KG1 (cell line): ENCODE data around the gene SF3B4.

Experiments
- DNase-seq: peaks from one replicate; lab custom pipeline; 2025; lab: John Stamatoyannopoulos, UW

SF3B4 gene

DNA sequence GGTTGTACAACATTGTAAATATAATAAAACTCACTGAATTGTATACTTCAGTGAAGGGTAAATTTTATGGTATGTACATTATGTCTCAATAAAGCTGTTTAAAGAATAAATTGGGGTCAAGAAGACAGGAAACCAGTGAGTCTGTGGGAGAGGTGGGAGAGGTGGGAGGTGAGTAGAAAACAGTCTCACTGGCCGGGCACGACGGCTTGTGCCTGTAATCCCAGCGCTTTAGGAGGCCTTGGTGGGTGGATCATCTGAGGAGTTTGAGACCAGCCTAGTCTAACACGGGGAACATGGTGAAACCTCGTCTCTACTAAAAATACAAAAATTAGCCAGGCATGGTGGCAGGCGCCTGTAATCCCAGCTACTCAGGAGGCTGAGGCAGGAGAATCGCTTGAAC is 4.9 kb upstream of the SF3B4 start:
- DNase-seq: no peak

DNA sequence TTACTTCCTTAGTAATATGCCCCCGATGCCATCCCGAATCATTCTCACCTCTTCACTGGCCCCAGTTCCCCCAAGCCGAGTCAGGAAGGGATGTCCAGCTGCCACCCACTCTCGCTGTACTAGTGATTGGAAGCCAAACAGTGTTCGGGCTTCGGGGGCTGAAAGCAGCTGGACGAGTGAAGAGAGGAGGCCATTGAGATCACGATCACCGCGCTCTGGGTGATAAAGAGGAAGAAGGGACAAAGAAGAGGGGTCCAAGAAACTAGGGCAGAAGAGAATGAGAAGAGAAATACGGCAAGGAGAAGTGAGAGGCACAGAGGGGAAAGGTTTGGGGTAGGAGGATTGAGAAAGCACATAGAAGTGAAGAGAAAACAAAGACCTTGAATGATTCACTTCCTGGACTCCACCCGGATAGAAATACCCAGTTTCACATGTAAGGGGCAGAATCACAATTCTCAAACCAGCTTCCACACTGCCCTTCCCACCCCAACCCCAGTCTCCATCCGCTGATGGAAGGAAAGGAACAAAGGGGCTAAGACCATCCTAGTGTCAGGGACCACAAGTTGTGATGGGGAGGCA is 3.7 kb upstream of the SF3B4 start:
- no peak for DNase-seq

- no peak for DNase-seq
Observed at GRCh38 chr1:149929856-149930255, 2.3 kb upstream of the SF3B4 start.

DNA sequence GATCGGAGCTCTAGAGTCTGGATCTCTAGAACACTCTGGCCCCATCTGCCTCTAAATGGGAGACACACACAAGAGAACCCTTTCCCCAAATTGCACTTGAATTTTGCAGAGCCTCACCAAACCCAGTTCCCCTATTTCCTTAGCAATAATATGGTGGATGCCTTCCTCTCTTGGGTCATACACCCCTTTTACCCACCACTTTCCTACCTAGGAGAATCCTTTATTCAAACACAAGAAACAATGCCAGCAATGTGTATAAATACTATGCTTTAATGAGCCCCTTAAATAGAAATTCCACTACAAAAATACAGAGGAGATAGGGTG is 760 bp upstream of the SF3B4 start:
- no peak for DNase-seq

DNA sequence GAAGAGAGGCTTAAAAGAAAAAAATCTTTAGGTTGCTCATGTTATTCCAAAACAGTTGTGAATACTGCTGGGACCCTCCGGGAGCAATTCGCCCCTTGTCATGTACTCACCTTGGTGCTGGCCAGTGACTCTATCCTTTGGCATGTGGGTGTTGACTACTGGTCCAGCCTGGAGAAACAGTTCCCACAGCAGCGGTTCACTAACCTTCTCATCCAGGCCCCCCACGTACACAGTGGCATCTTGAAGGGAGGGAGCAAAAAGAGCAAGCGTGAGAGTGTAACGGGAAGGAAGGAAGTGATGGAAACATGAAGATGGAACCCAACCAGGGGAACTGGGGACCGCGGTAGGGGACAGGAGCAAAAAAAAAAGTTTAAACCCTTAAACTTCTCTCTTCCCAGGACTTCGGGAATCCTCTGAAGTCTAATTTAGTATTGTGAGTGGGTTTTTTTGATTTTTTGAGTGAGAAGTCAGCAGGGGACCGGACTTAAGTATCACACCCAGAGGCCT is 494 bp downstream of the SF3B4 start:
- DNase-seq: no peak

DNA sequence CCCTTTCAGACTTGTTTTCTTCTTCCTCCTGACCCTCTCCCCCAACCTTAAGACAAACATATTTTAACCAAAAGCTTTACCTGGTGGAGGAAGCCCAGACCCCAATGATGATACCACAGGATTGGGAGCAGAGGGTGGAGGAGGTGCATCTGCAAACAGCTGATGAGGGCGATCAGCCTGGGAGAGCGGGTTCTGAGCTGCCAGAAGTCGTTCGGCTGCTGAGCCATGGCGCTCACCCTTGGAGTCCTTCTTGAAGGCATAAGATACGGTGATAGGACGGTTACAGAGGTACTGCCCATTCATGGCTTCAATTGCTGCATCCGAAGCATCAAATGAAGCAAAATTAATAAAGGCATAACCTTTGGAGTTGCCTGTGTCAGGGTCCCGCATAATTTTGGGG is 1.3 kb downstream of the SF3B4 start:
- DNase-seq: no peak

GRCh38 chr1:149925751-149926150 is 1.9 kb downstream of the SF3B4 start:
- no peak for DNase-seq

- no peak for DNase-seq
Observed at GRCh38 chr1:149925345-149925744, 2.3 kb downstream of the SF3B4 start.

DNA sequence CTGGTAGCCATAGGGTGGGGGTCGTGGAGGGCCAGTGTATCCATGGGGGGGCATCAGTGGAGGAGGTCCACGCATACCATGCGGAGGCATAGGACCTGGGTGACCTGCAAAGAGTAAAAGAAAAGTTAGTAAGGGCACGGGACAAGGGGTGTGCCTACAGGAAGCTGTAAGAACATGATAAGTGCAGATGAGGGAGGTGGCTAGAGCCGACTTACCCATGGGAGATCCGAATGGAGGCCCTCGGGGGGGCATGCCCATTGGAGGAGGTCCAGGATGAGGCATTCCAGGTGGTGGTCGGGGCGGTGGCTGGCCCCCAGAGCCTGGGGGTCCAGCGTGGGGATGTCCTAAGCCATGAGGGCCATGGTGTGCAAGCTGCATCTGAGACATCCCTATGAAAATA is 4.0 kb downstream of the SF3B4 start:
- no peak for DNase-seq

DNA sequence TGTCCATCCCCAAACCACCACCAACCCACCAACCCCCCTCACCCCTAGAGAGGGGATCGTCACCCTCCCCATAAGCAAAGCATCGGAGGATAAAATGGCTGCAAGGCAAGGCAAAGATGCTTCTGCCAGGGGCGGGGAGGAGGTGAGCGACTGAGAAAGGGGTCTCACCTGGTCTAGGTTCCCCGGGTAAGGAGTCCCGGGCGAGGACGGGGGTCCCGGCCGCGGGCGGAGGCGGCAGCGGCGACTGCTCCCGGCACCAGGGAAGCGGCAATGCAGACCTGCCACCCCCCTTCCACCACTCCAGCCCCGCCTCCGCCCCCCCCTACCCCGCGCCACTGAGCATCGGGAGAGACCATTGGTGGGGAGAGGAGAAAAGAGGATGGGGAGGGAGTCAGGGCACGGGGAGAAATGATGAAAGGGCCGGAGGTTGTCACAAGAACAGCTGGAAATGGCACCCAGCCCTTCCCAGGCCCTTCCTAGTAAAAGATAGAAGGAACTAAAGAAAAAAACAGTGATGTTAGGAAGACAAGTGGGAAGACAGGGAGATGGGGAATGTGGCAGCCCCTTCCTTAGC is 9.9 kb downstream of the SF3B4 start, which contains the start of gene SV2A:
SV2A (minus strand) TSS at position 274 of the 574 bp plus-strand sequence. CDS start 4,004 bp downstream, outside the sequence.
- DNase-seq: no peak

DNA sequence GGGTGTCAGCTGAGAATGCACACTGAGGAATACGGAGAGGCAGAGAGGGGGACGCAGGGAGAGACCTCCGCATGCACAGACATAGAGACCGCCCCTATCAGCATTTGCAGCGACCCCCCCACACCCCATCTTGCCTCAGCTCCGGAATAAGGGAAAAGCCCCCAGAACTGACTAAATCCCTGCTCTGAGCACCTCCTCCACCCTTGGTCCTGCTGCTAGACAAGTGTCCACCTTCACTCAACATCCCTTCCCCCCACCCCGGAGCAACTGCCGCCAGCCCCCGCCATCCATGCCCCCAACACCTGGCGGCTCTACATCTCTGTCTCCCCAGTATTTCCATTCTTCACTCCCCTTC is 10.7 kb downstream of the SF3B4 start:
- DNase-seq: no peak

GRCh38 chr1:149916193-149916897 is 11.3 kb downstream of the SF3B4 start:
- DNase-seq: no peak

DNA sequence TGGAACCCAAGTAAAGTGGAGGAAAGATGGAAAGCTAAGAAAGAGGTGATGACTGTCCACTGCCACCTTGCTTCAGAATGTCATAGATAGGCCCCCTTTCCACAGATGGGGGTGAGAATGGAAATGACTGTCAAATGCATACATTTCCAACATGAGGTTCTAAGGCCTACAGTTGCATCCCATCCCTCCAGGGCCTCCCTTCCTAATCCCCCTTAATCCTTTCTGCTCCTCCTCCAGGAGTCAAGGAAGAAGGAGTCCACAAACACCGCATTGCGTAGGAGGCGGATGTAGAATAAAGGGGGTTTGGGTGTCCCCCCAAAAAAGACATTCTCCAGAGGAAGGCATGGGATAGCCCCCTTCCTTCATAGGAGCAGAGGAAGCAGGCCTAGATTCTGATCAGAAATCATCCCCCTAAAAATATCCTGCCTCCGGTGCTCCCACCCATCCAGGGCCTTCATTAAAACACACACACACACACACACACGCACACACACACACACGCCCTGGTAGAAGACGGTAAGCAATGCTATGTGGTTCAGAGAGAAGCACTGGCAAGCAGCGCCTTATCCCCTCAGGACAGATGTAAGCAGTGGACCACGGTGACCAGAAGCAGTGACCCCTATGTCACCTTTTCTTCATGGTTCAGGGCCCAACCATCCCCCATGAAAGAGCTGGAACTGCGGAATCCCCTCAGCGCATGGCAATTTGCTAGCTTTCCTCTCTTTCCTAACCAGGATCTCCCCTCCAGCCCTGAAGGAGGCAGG is 12.0 kb downstream of the SF3B4 start:
- no peak for DNase-seq

DNA sequence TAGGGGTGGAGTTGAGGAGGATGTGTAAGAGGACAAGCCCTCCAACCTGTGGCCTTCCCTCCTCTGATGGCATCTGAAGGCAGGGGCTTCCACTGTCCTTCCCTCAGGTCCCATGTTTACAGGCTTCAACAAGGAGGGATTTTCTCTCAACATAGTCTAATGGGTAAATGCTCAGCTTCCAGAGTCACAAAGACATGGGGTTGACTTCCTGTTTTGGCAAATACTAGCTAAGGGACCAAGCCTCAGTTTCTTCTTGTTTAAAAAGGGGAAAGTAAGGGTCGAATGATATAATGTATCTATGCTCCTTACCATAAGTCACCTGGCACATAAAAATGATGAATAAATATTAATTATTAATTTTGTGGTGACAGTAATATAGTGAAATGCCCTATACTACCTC is 13.1 kb downstream of the SF3B4 start:
- no peak for DNase-seq

DNA sequence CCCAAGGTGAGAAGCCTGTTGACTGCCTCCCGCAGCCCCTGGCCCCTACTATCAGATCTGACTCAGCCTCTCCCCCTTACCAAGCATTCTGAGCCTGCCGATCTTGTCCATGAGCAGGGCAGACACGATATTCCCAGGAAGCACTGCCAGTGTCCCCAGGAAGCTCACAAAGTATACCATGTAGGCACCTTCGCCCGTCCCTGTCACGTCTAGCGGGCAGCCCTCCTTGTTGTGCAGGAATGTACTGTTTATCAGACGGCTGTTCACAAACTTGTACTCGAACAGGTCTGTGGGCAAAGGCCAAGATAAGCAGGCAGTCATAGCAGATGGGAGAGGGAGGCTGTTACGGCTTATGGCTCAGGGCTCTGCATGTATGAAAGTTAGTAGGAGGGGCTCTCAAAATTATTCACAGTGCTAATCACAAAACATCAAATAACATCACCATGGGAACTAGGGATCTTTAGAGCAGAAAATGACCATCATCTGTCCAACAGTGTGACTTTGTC is 21.0 kb downstream of the SF3B4 start:
- no peak for DNase-seq

DNA sequence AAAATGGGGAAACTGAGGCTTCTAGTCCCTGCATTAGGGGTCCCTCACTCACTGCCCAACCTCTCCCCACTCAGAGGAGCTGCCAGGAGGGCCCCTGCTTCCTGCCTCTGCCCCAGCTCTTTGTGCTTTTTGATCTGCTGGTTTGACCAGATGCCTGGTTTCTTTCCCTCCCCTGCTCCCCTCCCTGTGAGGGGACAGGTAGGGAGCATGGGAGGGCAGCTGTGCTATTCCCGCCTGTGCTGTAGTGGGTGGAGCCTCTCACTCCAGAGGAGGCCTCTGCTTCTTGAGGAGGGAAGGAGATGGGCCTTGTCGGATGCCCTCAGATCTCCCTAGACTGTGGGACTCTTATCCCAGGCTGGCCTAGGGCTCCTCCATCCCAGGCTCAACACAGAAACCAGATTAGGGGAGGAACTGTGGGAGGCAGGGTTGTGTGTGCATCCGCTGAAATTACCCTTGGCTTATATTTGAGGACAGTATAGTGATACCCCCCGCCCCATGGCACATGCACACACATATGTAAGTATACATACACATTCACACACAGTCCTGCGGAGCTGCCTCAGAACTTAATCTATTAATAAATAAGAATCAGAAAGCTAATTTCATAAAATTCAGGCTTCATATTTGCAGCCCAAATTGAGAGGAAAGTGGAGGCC is 23.6 kb downstream of the SF3B4 start:
- DNase-seq: no peak

DNA sequence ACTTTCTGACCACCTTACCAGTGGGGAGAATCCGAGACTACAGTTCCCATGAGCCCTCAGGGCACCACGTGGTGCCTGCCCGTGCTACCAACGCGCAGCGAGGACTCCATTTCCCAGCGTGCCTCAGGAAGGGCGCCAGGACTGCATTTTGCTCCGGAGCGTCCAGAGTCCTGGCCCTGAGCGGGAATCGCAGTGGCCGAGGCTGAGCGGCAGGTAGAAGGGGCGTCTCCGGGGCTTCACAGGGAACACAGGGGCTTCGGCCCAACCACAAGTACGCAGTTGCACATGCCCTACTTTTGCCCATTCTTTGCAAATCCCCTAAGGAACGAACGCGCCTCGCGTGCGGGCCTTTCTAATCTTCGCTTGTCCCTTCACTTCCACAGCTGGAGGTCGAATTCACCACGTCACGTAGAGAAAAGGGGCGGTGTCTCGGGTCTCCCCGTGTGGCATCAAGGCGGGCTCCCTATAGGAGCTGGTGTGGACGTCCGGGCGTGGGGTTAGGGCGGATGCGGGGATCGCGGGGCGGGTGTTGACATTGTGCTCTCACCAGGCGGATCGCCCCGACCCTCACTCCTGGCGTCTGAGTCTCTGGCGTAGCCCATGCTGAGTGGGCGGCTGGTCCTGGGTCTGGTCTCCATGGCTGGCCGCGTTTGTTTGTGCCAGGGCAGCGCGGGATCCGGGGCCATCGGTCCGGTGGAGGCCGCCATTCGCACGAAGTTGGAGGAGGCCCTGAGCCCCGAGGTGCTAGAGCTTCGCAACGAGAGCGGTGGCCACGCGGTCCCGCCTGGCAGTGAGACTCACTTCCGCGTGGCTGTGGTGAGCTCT is 27.9 kb downstream of the SF3B4 start, which contains the start of gene BOLA1:
BOLA1 (plus strand) TSS at position 109 of the 825 bp plus-strand sequence; CDS start at position 601, 492 bp downstream.
- DNase-seq: peak; percentile 67

GRCh38 chr1:149896575-149896974 is 31.0 kb downstream of the SF3B4 start:
- no peak for DNase-seq

- no peak for DNase-seq
Observed at GRCh38 chr1:149888999-149889289, 38.7 kb downstream of the SF3B4 start.

DNA sequence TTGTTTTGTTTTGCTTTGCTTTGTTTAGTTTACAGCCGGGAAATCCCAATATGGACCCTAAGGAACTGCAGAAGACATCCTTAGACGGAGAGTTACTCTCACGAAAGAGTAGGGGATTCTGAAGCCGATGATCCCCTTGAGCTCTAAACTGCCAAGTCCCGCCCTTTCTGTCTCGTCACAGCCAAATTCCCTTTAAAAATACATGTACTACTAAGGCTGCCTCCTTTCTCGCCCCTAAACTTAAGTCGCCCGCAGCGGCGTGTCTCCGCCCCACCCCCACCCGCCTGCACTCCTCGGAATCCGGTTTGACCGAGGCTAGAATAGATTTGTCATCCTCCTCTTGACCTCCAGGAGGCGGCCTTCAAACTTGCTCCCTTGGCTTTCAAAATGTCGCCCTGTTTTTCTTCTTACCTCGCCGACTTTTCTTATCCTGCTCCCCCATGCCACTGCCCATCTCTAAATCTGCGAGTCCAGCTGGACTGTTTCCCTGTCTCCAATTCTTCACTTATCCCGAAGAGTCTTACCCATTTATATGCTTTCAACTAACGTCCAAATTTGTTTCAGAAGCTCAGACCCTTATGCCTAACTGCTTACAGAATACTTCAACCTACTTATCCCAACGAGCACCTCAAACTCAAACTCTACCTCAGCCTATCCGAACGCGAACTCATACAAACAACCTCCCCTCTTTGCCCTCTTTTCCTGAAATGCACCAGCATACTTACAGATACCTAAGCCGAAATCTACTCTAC is 39.2 kb downstream of the SF3B4 start:
- DNase-seq: peak; percentile 91
